HG02938 (cell line): ENCODE data around the gene SLCO4A1.

Experiments
- ATAC-seq: cut with Tn5 transposase; IDR thresholded peaks from one replicate; pipeline ENCODE4 v1.9.1; 2021; ENCODE audit warnings: mild to moderate bottlenecking, moderate library complexity; ENCODE audit not compliant: unreplicated experiment

The SLCO4A1 gene

DNA sequence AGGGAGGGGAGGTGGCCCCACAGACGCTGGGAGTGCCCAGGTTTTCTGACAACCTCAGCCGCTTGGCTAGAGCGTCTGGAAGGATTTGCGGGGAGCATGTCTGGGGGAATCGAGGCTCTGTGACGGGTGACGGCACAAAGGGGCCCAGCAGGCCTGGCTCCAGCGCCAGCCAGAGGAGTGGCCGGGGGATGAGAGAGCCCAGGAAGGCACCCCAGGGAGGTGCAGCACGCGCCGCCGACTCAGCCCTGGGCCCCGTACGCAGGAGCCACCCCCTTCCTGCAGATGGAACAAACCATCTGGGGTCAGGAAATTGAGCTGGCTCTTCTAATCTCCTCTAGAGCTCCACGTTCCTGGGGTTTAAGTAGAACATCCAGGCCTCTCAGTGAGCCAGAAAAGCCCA is 5.9 kb upstream of the SLCO4A1 start:
- ATAC-seq: no peak

DNA sequence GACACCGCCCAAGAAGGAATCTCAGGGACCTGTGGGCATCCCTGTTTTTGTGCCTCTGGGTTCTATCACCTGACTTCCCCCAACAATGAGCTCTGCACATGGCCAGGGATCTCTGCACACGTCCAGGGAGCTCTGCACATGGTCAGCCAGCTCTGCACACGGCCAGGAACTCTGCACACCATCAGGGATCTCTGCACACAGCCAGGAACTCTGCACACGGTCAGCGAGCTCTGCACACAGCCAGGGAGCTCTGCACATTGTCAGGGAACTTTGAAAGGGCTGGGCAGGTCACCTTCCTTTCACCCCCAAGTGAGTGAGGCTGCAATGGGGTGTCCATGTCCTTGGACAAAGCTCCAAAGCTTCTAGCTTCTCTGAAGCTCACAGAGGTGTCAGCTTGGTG is 5.2 kb upstream of the SLCO4A1 start:
- no peak for ATAC-seq

DNA sequence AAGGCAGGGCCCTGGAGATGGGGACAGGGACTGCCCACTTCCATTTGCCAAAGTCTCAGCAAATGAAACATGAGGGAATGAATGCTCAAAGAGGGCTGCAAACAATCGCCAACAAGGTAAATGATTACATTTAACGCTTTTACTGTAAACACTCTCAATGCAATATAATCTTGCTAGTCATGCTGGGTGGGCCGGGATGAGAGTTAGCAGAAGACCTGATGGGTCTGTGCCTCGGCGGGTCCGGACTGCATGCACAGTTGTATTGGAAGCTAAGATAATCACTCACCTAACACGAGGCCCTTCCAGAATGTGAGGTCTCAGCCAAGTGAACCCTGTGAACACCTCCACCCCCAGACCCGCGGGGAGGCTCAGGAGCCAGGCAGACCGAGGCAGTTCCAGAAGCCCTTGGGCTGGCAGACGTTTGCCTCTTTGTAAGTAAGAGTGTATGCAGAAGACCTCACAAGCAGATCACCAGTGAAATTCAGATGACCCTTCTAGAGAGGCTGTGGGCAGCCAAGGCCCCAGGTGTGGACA is 4.7 kb upstream of the SLCO4A1 start:
- no peak for ATAC-seq

DNA sequence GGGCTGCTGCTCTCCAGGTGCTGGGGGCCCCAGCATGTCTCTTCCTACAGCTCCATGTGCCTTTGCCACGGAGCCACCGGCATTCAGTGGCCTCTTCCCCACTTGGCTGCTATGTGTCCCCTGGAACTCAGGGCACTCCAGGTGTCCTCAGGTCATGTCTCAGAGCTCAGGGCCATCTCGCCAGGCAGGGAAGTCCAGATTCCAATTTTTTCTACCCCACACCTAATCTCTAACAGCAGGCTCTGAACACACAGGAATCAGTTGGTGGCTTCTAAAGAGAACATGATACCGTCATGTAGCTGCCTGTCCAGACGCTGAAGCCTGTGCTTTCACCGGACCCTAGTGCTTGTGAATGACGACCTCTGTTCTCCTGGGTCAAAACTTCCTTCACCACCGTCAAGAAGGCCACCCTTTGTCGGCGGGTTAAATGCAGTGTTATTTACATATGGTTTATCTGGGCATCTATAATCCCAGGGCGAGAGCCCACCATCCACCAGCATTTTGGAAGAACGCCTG is 4.2 kb upstream of the SLCO4A1 start:
- no peak for ATAC-seq

DNA sequence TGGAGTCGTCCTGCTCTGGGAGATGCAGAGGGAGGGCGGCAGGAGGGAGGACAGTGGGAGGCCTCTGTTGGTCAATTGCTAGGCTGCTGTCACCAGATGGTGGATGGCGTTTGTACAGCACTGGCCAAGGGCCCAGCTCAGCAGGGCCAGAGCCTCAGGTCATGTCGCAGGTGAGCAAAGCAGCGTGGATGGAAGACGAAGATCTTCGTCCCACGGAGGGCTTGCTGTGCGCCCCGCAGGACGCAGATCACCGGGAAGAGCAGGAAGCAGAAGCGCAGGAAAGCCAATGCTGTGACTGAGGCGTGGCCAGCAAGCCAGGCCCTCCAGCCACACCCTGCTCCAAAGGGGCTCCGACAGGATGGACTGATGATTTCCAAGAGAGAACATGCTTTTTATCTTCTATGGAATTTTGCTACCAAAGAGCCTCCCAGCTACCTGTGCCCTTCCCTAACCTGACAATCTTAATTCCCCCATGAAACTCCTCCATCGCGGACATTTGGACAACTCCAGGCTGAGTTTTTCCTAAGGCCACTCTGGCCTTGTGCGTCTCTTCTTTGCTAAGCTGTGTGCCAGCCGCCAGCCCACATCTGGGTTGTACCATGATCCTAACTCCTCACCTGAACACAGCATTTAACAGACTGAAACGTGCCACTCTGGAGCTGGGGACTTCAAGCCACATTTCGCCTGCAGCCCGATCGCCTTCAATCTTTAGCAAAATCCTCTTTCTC is 3.5 kb upstream of the SLCO4A1 start:
- no peak for ATAC-seq

DNA sequence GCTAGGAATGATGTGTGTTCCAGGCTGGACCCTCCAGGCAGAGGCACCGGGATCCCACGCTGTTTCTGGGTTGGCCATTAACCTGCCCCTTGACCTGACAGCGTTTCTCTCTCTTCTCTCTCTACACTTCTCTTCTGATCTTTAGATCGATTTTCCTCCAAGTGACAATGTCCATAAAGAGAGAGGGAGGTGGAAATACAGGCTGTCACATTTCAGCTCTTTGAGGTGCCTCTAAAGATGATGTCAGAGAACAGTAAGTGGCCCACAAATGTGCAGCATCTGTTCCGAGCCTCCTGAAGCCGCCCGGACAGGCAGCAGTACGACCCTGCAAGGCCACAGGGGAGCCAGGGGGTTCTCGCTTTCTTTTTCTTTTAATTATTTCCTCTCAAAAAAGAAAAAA is 2.5 kb upstream of the SLCO4A1 start:
- no peak for ATAC-seq

DNA sequence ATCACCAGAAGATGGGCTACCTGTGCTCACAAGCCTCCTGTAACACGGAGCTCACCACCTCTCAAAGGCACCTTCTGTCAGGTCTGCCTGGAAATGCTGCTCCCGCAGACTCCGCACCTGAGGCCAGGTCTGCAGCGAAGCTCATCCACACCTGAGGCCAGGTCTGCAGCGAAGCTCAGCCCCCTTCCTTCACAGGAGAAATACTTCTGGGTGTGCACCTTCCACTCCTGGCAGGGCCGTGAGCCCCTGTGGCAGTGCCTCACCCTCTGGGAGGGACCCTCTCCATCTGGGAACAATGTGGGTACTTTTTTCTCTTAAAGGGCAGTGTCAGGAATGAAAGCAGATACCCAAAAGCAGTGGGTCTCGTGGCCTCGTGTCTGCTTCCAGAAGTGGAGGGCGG is 1.4 kb upstream of the SLCO4A1 start:
- no peak for ATAC-seq

DNA sequence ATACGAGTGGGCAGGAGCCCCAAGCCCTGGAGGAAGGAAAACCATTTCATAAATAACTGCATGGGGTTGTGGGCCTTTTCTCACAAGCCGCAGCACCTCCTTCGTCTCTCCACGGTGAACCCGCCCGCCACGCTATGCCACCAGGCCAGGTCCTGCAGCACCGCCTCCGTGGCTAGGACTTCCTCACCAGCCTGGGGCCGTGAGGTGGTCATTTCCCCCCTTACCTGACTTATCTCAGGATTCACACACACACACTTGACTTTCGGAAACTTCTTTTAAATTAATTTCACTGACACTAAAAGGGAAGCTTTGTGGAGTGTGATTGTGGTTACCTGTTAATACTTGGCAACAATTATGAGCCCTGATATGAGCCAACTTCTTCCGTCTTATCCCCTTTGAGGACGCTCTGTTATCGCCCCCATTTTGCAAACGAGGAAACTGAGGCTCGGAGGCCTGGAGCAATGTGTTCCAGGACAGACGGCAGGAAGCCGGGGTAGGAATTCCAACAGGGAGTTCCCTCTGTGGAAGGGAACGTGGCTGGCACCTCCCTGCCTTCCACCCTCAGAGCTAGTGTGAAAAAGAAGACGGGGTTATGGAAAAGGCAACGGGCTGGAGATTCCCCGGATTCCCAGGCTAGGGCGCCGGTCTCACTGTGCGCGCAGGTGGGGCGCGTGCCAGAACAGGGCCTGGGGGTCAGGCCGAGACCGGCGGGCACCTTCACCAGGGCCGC is 817 bp upstream of the SLCO4A1 start:
- no peak for ATAC-seq

DNA sequence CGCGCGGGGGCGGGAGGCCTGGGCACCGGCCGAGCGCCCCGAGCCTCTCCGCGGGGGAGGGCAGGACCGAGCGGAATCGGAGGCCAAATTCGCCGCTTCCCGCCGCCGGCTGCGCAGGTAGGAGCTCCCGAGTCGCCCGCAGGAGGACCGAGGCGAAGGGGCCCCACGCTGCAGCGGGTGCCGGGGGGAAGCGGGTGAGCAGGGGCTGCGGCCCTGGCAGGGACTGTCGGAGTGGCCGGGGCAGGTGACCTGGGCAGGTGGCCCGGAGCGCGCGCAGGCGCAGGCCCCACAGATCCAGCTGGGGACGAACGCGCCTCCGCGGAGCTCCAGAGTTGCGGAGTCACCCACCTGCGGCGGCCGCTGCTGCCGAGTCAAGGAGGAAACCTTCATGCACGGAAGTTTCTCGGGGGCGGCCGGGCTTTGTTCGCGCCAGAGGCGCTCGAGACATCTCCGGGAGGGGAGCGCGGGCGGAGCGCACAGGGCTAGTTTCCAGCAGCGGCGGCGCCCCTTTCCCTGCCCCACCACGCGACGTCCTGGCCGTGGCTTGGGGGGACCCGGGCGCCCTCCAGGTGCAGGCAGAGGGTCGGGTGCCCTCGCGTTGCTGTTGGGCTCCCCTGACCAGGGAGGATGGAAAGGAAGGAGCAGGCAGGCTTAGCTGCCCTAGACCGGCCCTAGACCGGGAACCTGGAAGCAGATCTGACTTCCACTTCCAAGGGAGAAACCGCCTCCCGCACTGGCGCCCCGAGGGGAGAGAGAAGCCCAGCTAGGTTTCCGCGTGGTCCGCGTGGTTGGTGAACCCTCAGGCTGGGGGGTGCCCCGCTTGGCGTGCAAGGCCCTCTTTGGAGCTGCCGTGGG is 590 bp downstream of the SLCO4A1 start:
- ATAC-seq: peak; percentile 20

DNA sequence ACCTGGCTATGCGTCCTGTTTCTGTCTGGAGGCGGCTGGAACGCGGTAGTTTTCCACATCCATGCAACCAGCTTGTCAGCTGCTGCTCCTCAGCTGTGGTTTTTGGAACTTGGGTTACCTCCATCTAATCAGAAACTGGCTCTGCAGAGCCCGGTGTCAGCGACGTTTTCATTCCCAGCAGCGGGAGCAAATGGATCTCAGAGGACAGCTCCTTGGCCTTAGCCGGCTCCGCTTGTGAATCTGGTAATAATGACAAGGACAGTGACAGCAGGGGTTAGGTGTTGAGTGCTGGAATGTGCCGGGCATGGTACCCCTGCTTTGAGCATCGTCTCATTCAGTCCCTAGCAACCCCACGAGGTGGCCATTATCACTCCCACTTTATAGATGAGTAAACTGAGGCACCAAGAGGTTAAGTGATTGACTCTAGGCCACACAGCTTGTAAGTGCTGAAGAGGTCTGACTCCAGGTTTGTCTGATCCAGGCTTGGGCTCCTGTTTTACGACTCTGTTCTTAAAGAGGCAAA is 1.3 kb downstream of the SLCO4A1 start:
- no peak for ATAC-seq

DNA sequence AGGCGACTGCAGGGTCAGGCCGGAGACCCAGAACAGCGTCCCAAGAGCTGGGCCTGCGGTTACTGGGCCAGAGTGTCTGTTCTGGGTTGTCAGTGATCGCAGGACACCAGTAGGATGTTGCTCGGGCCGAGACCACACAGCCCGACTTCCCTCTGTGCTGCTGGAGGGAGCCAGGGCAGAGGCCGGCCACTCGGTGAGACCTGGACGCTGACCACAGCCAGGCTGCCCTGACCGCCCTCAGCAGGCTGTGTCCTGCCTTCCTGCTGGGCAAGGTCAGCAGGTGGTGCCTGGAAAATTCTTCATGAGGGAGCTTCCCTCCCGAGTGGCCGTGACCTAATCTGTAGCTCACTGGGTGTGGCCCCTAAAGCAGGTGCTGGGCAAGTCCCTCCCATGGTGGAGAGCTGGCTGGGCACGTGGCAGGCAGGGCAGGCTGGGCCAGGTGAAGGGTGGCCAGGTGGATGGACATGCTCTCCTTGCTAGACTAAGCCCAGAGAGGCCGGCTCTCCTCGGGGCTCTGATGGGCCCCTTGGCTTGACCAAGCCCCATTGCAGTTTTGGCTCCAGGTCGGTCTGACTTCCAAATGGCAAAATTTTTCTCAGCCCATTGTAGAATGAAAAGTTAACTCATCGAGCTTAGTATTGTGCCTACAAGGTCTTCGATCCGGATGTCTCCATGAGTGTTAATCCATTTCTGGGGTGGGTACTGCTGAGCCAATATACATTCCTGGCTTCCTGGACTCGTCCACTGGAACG is 1.9 kb downstream of the SLCO4A1 start:
- ATAC-seq: no peak

DNA sequence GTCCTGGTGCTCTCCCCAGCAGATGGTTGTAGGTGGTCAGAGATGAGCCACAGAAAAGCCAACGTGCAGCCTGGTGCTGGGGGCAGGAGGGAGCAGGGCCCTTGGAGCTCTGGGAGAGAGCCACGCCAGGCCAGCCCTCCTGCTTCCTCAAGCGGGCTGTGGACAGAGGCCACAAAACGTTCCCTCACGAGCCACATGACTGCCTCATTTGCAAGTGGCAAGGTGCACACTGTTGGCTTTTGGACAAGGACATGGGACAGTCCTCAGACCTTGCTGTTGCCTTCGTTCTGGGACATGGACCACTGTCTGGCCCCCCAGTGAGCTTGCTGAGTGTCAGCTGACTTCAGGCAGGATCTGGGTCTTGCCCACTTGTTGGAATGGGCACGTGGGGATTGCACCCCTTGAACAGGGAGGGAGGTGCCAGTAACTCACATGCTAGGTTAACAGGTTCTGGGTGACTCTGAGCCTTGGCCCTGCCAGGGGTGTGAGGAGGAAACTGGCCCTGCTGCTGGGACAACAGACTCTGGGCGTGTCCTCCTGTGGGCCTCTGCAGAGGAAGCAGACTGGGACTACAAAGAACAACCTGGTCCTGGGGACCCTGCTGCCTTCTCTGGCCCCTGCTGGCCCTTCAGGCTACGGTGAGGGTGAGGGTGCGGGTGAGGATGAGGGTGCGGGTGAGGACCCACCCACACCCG is 2.6 kb downstream of the SLCO4A1 start:
- ATAC-seq: no peak

DNA sequence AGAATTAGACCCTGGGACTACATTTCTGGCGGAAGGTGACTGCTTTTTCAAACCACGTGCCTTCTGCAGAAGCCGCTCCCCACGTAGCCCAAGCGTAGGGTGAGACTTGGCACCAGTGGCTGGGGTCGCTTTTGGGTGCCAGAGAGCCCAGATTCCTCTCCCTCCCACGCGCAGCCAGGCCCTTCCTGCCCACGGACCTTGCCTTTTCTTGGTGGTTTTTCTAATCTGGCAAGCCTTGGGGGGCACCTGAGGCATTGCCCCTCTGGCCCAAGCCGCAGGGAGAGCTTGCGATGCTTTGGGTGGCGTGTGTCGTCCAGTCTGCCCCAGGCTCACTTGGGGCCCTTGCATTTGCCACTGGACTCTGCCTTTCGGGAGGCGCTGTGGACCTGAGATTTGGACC is 3.3 kb downstream of the SLCO4A1 start:
- ATAC-seq: no peak

DNA sequence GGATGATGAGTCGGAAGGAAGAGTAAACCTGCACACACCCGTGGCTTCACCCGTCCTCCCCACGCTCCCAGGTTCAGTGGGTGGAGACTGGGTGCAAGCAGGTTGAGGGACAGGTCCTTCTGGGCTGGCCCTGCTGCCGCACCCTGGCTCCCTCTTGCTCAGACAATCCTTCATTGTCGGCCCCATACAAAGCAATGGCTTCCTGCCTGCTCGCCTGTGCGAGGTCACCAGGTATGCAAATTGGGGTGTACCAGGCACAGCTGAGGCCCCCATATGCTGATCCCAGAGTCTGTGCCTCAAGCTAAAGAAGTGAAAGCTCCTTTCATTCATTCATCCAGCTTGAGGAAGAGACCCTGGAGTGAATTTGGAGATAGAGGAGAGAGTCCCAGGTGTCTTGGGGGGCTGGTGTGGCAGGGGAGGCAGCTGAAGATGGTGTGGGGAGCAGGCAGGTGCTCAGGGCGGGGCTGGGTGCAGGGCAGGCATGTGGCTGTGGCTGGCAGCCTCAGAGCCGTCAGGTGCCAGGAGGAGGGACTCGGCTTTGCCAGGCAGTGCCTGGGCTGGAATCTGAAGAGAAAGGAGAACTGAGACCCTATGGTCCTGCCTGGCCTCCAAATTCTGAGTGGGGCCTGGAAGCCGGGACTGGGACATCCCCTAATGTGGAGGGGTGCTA is 4.7 kb downstream of the SLCO4A1 start:
- no peak for ATAC-seq

DNA sequence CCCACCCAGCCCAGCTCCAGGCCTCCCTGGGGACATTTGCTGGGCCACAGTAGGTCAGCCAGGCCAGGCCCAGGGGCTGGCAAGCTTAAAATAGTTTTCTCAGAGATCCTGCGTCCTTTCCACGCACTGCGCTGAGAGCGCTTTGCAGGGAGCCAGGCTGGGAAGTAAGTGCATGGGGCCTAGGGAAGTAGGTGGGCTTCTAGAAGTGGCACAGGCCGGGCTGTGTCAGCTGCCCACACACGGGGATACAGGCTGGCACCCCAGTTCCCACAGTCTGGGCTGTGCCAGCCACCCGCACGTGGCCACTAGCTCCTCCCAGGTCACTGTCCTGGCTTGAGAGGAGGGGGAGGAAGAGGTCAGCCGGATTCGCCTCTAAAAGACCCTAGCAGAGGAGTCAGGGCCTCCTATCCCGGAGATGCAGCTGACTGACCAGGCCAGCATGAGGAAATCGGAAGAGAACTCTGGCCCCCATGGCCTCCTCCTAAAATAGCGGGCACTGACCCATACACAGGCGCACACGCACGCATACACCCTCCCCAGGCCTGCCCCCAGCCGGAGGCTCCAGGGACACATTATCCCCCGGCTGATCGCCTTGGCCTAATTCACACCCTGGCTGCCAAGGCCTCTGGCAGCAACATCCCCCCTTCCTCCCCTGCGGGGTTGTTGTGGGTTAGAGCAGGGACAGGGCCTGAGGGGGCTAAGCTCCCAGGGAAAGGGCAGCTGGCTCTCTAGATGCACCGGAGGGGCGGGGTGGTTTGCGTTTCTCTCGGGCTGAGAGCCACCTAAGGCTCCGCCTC is 5.4 kb downstream of the SLCO4A1 start:
- ATAC-seq: no peak

DNA sequence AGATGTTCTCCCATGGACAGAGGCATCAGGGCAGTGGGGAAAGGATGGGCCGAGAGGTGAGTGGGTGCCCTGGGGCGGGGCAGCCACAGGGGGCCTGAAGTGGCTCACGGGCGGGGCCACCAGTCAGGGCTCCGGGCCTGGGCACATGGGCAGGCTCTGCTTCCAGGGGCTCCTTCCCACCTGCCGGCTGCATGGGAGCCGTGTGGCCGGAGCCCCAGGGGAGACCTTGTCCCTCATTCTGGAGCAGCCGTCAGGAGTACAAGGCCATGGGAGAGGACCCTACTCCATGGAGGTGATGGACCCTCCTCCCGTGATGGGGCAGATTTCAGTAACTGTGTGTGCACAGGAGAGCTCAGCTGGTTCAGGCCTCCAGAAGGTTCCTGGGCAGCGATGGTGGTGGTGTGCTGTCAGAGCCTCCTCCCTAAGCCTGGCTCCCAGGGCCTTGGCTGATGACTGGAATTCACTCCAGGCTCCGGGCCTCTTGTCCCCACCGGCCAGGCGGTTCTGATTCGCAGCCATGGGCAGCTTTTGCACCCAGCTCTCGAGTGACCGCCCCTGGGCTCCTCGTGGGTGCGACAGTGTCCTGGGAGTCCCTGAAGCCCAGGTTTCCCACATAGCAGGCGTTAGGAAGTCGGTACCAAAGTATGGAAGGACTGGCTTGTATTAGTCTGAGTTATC is 6.2 kb downstream of the SLCO4A1 start:
- ATAC-seq: no peak

DNA sequence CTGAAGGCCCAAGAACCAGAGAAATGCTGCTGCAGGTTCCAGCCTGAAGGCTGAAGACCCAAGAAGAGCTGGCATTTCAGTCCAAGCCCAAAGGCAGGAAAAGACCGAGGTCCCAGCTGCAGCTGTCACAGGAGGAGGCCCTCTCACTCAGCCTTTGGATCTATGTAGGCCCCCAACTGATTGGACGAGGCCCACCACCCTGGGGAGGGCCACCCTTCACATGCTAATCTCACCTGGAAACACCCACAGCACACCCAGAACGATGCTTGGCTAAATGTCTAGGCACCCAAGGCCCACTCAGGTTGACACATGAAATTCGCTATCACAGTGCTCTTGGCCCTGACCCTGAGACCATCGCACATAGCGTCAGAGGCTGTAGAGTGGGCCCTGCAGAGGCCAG is 6.8 kb downstream of the SLCO4A1 start:
- no peak for ATAC-seq
